Liver (tissue), 9 donors: ENCODE results near the gene CFAP45. TPM values are rescaled to one million over a fixed set of nuclear protein-coding genes. Genes with fewer than 3 reads are reported as not detected.

ENCODE experiments used
- DNase-seq: peaks from one replicate; pipeline ENCODE4 v3.0.0-alpha.2; 2017; ENCODE audit warnings: low spot score
- H3K27ac ChIP-seq, 2 donors: one replicate each; pipeline ENCODE4 v1.7.0; 2013; ENCODE audit warnings: inconsistent platforms in 2 of 2, low read length in 2 of 2, control low read depth in 1 of 2, low read depth in 1 of 2, mild to moderate bottlenecking in 1 of 2
- H3K27me3 ChIP-seq, 4 donors: one replicate each; pipeline versions ENCODE4 v1.6.1 to v1.7.0; 2013; ENCODE audit warnings: low read length in 3 of 4, inconsistent platforms in 1 of 4, mild to moderate bottlenecking in 1 of 4, moderate library complexity in 1 of 4; ENCODE audit not compliant: control insufficient read depth in 4 of 4, insufficient read depth in 4 of 4
- H3K36me3 ChIP-seq, 4 donors: one replicate each; pipeline versions ENCODE4 v1.6.1 to v1.7.0; 2013; ENCODE audit warnings: low read length in 3 of 4, mild to moderate bottlenecking in 3 of 4, low read depth in 1 of 4, moderate library complexity in 1 of 4; ENCODE audit not compliant: control insufficient read depth in 4 of 4, insufficient read depth in 3 of 4
- H3K4me1 ChIP-seq, 4 donors: one replicate each; pipeline versions ENCODE4 v1.6.1 to v1.7.0; 2013; ENCODE audit warnings: low read length in 3 of 4, mild to moderate bottlenecking in 3 of 4, moderate library complexity in 1 of 4; ENCODE audit not compliant: control insufficient read depth in 4 of 4, insufficient read depth in 4 of 4
- H3K4me3 ChIP-seq, 3 donors: one replicate each; pipeline versions ENCODE4 v1.6.1 to v1.7.0; 2013; ENCODE audit warnings: low read length in 3 of 3, control low read depth in 1 of 3, low read depth in 1 of 3, mild to moderate bottlenecking in 1 of 3
- H3K9ac ChIP-seq, 2 donors: one replicate each; pipeline ENCODE4 v1.7.0; 2013; ENCODE audit warnings: low read length in 2 of 2, mild to moderate bottlenecking in 2 of 2, moderate library complexity in 2 of 2, control low read depth in 1 of 2, low read depth in 1 of 2
- H3K9me3 ChIP-seq, 4 donors: one replicate each; pipeline versions ENCODE4 v1.6.1 to v1.7.0; 2013; ENCODE audit warnings: low read length in 3 of 4; ENCODE audit not compliant: control insufficient read depth in 4 of 4
- EGR1 ChIP-seq, 2 donors: IDR thresholded peaks; 2 replicates each; pipeline ENCODE4 v1.6.1; 2016 to 2018; ENCODE audit warnings: antibody characterized with exemption in 2 of 2, low read depth in 2 of 2
- FOXA1 ChIP-seq: IDR thresholded peaks from 2 replicates; pipeline ENCODE4 v1.6.1; 2016; ENCODE audit warnings: antibody characterized with exemption
- FOXA2 ChIP-seq: IDR thresholded peaks from 2 replicates; pipeline ENCODE4 v1.6.1; 2016; ENCODE audit warnings: antibody characterized with exemption
- GABPA ChIP-seq, 2 donors: IDR thresholded peaks in 1 of 2; conservative IDR thresholded peaks in 1 of 2; 2 replicates each; pipeline ENCODE4 v1.6.1; 2016; ENCODE audit warnings: antibody characterized with exemption in 2 of 2, mild to moderate bottlenecking in 1 of 2, moderate library complexity in 1 of 2
- HNF4A ChIP-seq, 2 donors: conservative IDR thresholded peaks; 2 replicates each; pipeline ENCODE4 v1.6.1; 2016; ENCODE audit warnings: antibody characterized with exemption in 2 of 2, mild to moderate bottlenecking in 2 of 2
- HNF4G ChIP-seq: IDR thresholded peaks from 2 replicates; pipeline ENCODE4 v1.6.1; 2016; ENCODE audit warnings: antibody characterized with exemption
- JUND ChIP-seq, 2 donors: IDR thresholded peaks; 2 replicates each; pipeline ENCODE4 v1.6.1; 2016; ENCODE audit warnings: antibody characterized with exemption in 2 of 2
- MAX ChIP-seq: IDR thresholded peaks from 2 replicates; pipeline ENCODE4 v1.6.1; 2016; ENCODE audit warnings: antibody characterized with exemption
- NR2F2 ChIP-seq: IDR thresholded peaks from 2 replicates; pipeline ENCODE4 v1.6.1; 2016; ENCODE audit warnings: antibody characterized with exemption
- RAD21 ChIP-seq, 2 donors: IDR thresholded peaks; 2 replicates each; pipeline ENCODE4 v1.6.1; 2016; ENCODE audit warnings: antibody characterized with exemption in 2 of 2, mild to moderate bottlenecking in 2 of 2
- RXRA ChIP-seq, 2 donors: IDR thresholded peaks; 2 replicates each; pipeline ENCODE4 v1.6.1; 2017 to 2018; ENCODE audit warnings: antibody characterized with exemption in 2 of 2, mild to moderate bottlenecking in 1 of 2
- SP1 ChIP-seq: IDR thresholded peaks from 2 replicates; pipeline ENCODE4 v1.6.1; 2018; ENCODE audit warnings: antibody characterized with exemption, mild to moderate bottlenecking
- TAF1 ChIP-seq: conservative IDR thresholded peaks from 2 replicates; pipeline ENCODE4 v1.6.1; 2016; ENCODE audit warnings: antibody characterized with exemption, mild to moderate bottlenecking
- YY1 ChIP-seq: IDR thresholded peaks from 2 replicates; pipeline ENCODE4 v1.6.1; 2016; ENCODE audit warnings: antibody characterized with exemption, mild to moderate bottlenecking
- ZBTB33 ChIP-seq: IDR thresholded peaks from 2 replicates; pipeline ENCODE4 v1.6.1; 2016; ENCODE audit warnings: antibody characterized with exemption
- WGBS: extraction: QIAGEN DNeasy Blood & Tissue Kit; methylation state at CpG from one replicate; pipeline ENCODE4 v1.1.7; 2013; 5-methylcytosine and 5-hydroxymethylcytosine counted together
- polyA plus RNA-seq, 2 donors: library from polyadenylated mRNA; stranded (reverse) in 1 of 2; unstranded in 1 of 2; fragments of 200-250 nt in 1 of 2; fragments of >200 nt in 1 of 2; fragmentation: Nextera tagmentation in 1 of 2; extraction: Ambion mirVana in 1 of 2; gene quantifications; one replicate each; pipeline versions ENCODE4 v1.2.1 to v1.2.3, GENCODE V29; 2013 to 2015
- total RNA-seq, 2 donors: library from RNA; depleted of rRNA; stranded (reverse); fragments of >200 nt; gene quantifications; one replicate each; pipeline ENCODE4 v1.2.3, GENCODE V29; 2014
- TF ChIP-seq, protein P1 (sequence below): IDR thresholded peaks from 2 replicates; pipeline ENCODE4 v1.6.1; 2016; ENCODE audit warnings: antibody characterized with exemption
- TF ChIP-seq, protein P2 (sequence below): fragments of 150-350 bp; IDR thresholded peaks from 2 replicates; pipeline ENCODE4 v1.5.1; 2017; ENCODE audit warnings: improper control_type of control experiment, low read depth, low read length; ENCODE audit not compliant: missing input control
- TF ChIP-seq, protein P3 (sequence below): IDR thresholded peaks from 2 replicates; pipeline ENCODE4 v1.6.1; 2016; ENCODE audit warnings: antibody characterized with exemption, mild to moderate bottlenecking
- donor health status: healthy.
- donor health status: healthy.
- donor health status: healthy.
- donor health status: healthy.
- donor health status: healthy.

Gene CFAP45
- total and polyA plus RNA-seq, 4 donors: 0.03 to 0.24 TPM; not detected in 2

GRCh38 chr1:159862031-159862430 lies 37.9 kb downstream of the CFAP45 start:
- 86% methylated on average over 5 of the region's 5 CpGs for WGBS
- DNase-seq: no peak
- Histone ChIP-seq H3K9ac (no peak overlapping the region), H3K27ac (no peak overlapping the region), H3K9me3 (no peaks in the 10 kb centered on the region), H3K4me1 (no peaks in the 10 kb centered on the region), H3K4me3 (no peak overlapping the region), H3K36me3 (no peaks in the 10 kb centered on the region), H3K27me3 (no peaks in the 10 kb centered on the region)
- TF ChIP-seq, protein P1, sequence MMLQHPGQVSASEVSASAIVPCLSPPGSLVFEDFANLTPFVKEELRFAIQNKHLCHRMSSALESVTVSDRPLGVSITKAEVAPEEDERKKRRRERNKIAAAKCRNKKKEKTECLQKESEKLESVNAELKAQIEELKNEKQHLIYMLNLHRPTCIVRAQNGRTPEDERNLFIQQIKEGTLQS: no peak
- TF ChIP-seq HNF4G (no peak), EGR1 (IDR thresholded peaks at IDR 0.05; ENCODE audit: low read depth in 2 of 2) (no peak), RAD21 (IDR thresholded peaks at IDR 0.05) (no peak), RXRA (IDR thresholded peaks at IDR 0.05) (no peak), FOXA1 (no peak), YY1 (no peak), GABPA (IDR thresholded peaks at IDR 0.05 in 1 of 2, conservative IDR thresholded peaks at IDR 0.05 in 1 of 2) (no peak), HNF4A (conservative IDR thresholded peaks at IDR 0.05) (no peak), SP1 (no peak), MAX (no peak), ZBTB33 (no peak), JUND (IDR thresholded peaks at IDR 0.05) (no peak), TAF1 (no peak), FOXA2 (no peak), NR2F2 (no peak)
- TF ChIP-seq, protein P2, sequence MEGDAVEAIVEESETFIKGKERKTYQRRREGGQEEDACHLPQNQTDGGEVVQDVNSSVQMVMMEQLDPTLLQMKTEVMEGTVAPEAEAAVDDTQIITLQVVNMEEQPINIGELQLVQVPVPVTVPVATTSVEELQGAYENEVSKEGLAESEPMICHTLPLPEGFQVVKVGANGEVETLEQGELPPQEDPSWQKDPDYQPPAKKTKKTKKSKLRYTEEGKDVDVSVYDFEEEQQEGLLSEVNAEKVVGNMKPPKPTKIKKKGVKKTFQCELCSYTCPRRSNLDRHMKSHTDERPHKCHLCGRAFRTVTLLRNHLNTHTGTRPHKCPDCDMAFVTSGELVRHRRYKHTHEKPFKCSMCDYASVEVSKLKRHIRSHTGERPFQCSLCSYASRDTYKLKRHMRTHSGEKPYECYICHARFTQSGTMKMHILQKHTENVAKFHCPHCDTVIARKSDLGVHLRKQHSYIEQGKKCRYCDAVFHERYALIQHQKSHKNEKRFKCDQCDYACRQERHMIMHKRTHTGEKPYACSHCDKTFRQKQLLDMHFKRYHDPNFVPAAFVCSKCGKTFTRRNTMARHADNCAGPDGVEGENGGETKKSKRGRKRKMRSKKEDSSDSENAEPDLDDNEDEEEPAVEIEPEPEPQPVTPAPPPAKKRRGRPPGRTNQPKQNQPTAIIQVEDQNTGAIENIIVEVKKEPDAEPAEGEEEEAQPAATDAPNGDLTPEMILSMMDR: no peak
- TF ChIP-seq, protein P3, sequence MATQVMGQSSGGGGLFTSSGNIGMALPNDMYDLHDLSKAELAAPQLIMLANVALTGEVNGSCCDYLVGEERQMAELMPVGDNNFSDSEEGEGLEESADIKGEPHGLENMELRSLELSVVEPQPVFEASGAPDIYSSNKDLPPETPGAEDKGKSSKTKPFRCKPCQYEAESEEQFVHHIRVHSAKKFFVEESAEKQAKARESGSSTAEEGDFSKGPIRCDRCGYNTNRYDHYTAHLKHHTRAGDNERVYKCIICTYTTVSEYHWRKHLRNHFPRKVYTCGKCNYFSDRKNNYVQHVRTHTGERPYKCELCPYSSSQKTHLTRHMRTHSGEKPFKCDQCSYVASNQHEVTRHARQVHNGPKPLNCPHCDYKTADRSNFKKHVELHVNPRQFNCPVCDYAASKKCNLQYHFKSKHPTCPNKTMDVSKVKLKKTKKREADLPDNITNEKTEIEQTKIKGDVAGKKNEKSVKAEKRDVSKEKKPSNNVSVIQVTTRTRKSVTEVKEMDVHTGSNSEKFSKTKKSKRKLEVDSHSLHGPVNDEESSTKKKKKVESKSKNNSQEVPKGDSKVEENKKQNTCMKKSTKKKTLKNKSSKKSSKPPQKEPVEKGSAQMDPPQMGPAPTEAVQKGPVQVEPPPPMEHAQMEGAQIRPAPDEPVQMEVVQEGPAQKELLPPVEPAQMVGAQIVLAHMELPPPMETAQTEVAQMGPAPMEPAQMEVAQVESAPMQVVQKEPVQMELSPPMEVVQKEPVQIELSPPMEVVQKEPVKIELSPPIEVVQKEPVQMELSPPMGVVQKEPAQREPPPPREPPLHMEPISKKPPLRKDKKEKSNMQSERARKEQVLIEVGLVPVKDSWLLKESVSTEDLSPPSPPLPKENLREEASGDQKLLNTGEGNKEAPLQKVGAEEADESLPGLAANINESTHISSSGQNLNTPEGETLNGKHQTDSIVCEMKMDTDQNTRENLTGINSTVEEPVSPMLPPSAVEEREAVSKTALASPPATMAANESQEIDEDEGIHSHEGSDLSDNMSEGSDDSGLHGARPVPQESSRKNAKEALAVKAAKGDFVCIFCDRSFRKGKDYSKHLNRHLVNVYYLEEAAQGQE: no peak
